Ovary (tissue), 9 donors: ENCODE results near the gene MAST4. TPM values are rescaled to one million over a fixed set of nuclear protein-coding genes. Genes with fewer than 3 reads are reported as not detected.

ENCODE experiments used
- DNase-seq, 5 donors: peaks; one replicate each; pipeline ENCODE4 v3.0.0-alpha.2; 2019 to 2020
- H3K27ac ChIP-seq, 2 donors: fragments of 200-600 bp; one replicate each; pipeline versions ENCODE4 v1.5.1 to v1.8.0; 2019 to 2022
- H3K27me3 ChIP-seq: fragments of 200-600 bp; one replicate; pipeline ENCODE4 v1.8.0; 2022
- H3K36me3 ChIP-seq: fragments of 200-600 bp; sonication (generic); one replicate; pipeline ENCODE4 v1.5.1; 2019
- H3K4me1 ChIP-seq: one replicate; pipeline ENCODE4 v1.8.1; 2013; ENCODE audit warnings: mild to moderate bottlenecking, moderate library complexity; ENCODE audit not compliant: insufficient read depth
- H3K4me3 ChIP-seq: fragments of 200-600 bp; sonication (generic); one replicate; pipeline ENCODE4 v1.5.1; 2017
- H3K9me3 ChIP-seq, 2 donors: fragments of 200-600 bp in 1 of 2; sonication (generic) in 1 of 2; one replicate each; pipeline versions ENCODE4 v1.5.1 to v1.8.1; 2013 to 2019; ENCODE audit warnings: mild to moderate bottlenecking in 1 of 2, moderate library complexity in 1 of 2
- EP300 ChIP-seq: sonication (generic); formaldehyde crosslinking; IDR thresholded peaks from one replicate; pipeline ENCODE4 v1.6.1; 2017; ENCODE audit warnings: antibody characterized with exemption
- POLR2A ChIP-seq: fragments of 450-650 bp; IDR thresholded peaks from one replicate; pipeline ENCODE4 v1.6.1; 2017; ENCODE audit warnings: antibody characterized with exemption, mild to moderate bottlenecking, moderate library complexity
- WGBS, 3 donors: extraction: QIAGEN DNeasy Blood & Tissue Kit in 1 of 3; methylation state at CpG; one replicate each; pipeline versions ENCODE4 v1.1.5 to v1.1.7; 2013 to 2017; 5-methylcytosine and 5-hydroxymethylcytosine counted together
- intact Hi-C, 4 donors: fragments of 100-400 bp; cut with DNase I; formaldehyde crosslinking; loops; one replicate each; pipeline versions ENCODE4 v1.11.0 to v1.15.1; 2022 to 2023
- polyA plus RNA-seq, 2 donors: library from polyadenylated mRNA; stranded (reverse); fragments of 200-250 nt in 1 of 2; fragments of 350-450 nt in 1 of 2; fragmentation: Illumina TruSeq in 1 of 2; extraction: RNeasy Lipid Tissue Mini Kit (QIAGEN cat#74804) in 1 of 2; gene quantifications; one replicate each; pipeline ENCODE4 v1.2.3, GENCODE V29; 2013 to 2014
- total RNA-seq, 7 donors: library from RNA; depleted of rRNA in 2 of 7; stranded (reverse); fragments of >200 nt in 2 of 7; fragmentation: NEBNext Ultra II Directional in 3 of 7; extraction: Animal tissue kit (Norgen Biotek cat#: 25700) in 3 of 7; gene quantifications; one replicate each; pipeline versions ENCODE4 v1.1.0 to v1.2.4, GENCODE V29; 2016 to 2023
- TF ChIP-seq, protein P1 (sequence below), 3 donors: fragments of 450-650 bp in 2 of 3; fragments of 200-600 bp in 1 of 3; IDR thresholded peaks; one replicate each; pipeline versions ENCODE4 v1.5.1 to v1.8.0; 2016 to 2022; ENCODE audit warnings: antibody characterized with exemption in 3 of 3, mild to moderate bottlenecking in 1 of 3
- donor health status: DM: no; HTN: no; CAD: no; lungs with moderate emphysema.
- donor health status: DM: no; HTN: no; CAD: no.
- donor health status: Bipolar disorder and iron deficiency.
- donor health status: DM: yes; HTN: yes; CAD: no.
- donor health status: DM: no; HTN: no; CAD: no.
- donor health status: DM: yes; HTN: yes; CAD: no.

Gene MAST4
- total and polyA plus RNA-seq, 9 donors: 11.6 to 86.3 (median 57.6) TPM

DNA sequence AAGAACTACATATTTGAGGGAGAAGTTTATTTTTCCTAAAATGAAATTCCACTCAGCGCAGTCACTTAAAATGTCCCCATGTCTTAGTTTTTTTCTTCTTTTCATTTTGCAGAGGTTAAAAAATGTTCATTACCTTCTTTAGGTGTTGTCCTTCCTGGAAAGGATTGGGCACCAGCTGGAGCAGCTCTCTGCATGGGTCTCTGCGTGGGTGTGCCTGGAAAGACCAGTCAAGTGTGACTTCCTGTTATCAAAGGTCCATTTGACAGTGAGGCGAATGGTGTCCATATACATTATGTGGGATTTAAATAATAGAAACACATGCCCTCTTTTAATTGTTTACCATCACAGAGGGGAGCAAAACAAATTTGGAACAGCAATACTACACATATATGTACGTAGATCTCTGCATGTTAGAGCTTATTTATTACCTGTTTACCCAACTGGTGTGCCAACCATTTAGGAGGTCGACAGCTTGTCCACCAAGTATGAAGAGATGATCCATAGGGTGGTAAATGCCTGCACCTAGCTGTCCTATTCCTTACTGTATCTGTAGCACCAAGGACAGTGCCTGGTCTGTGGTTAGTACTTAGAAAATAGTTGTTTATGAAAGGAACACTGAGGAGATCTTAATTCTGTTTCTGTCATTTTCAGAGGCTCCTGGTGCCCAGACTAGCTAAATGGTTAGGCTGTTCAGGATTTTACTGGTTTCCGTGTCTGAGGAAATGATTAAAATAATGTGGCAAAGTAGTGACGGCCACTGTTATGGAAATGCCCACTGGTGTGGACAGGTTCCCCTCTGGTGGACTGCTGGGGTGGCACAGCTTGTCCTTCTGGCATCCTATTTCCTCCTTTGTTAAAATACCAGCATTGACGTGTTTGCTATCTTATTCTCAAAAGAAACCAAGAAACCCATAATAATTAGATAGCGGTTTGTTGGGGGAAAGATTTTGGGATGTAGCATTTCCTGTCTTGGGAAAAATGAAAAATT, 200.4 kb downstream of the MAST4 start:
- H3K4me1 ChIP-seq: no peaks in the 10 kb centered on the region
- intact Hi-C loops: no loop called here

GRCh38 chr5:66802941-66803340, 206.7 kb downstream of the MAST4 start:
- Histone ChIP-seq H3K9me3 (no peaks in the 10 kb centered on the region), H3K36me3 (no peaks in the 10 kb centered on the region), H3K4me3 (no peak overlapping the region), H3K27ac (no peak overlapping the region), H3K27me3 (no peaks in the 10 kb centered on the region), H3K4me1 (no peaks in the 10 kb centered on the region)
- DNase-seq: no peak
- intact Hi-C loops: loop anchor here in 1 of 4 donors (10.0 kb wide), 1 partner anchor 352 kb away; no protein-coding TSS in a partner anchor
- 87 to 92% (median 89%) methylated on average over 3 of the region's 3 CpGs for WGBS, 3 donors
- no peak for TF ChIP-seq POLR2A
- no peak for TF ChIP-seq EP300
- TF ChIP-seq, protein P1, sequence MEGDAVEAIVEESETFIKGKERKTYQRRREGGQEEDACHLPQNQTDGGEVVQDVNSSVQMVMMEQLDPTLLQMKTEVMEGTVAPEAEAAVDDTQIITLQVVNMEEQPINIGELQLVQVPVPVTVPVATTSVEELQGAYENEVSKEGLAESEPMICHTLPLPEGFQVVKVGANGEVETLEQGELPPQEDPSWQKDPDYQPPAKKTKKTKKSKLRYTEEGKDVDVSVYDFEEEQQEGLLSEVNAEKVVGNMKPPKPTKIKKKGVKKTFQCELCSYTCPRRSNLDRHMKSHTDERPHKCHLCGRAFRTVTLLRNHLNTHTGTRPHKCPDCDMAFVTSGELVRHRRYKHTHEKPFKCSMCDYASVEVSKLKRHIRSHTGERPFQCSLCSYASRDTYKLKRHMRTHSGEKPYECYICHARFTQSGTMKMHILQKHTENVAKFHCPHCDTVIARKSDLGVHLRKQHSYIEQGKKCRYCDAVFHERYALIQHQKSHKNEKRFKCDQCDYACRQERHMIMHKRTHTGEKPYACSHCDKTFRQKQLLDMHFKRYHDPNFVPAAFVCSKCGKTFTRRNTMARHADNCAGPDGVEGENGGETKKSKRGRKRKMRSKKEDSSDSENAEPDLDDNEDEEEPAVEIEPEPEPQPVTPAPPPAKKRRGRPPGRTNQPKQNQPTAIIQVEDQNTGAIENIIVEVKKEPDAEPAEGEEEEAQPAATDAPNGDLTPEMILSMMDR (IDR thresholded peaks at IDR 0.05): no peak

More for the DNA sequence above, 200.4 kb downstream of the MAST4 start:
- Histone ChIP-seq H3K36me3 (no peaks in the 10 kb centered on the region), H3K4me3 (no peak overlapping the region), H3K9me3 (no peaks in the 10 kb centered on the region), H3K27me3 (no peaks in the 10 kb centered on the region), H3K27ac (no peak overlapping the region)
- TF ChIP-seq EP300 (no peak), POLR2A (no peak)
- TF ChIP-seq, protein P1 (IDR thresholded peaks at IDR 0.05): no peak
- 81 to 87% (median 82%) methylated on average over 9 of the region's 9 CpGs for WGBS, 3 donors
- DNase-seq: no peak

DNA sequence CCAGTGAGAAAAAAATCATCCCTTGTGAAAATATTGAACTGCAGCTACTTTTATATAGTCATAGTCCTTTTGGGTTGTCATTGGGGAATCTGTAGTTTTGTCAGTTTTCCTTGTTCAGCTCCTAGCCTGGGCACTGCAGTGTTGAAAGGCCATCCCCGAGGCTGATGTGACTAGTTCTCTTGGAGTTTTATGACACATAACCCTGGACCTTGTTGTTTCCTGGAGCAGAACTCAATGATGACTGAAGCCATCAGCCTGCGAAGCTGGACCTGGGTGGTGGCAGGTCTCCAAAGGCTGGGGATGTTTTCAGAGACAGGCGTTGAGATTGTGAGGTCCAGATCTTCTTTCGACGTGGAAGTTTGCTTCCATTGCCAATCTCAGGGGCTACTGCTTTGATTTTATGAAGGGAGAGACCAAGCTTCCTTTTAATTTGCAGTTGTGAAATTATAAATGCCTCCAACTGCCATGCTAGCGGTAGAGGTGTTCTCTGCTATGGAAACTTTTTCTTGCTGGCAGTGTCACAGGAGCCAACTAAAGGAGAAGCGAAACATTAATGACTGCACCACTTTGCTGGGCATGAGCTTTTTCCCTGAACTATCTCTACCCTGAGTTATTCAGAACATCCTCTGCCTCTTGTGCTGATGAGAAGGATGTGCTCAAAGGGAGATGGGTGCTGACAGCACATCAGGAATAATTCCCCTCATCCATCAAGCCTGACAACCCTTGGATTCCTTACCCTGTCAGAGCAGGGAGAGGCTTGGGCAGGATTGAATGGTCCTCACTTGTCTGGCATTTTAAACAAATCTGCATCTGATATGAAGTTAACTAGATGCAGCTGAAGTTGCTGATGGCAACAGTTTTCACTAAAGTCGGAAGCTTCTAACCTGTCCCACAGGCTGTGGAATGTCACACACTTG, 209.6 kb downstream of the MAST4 start:
- Histone ChIP-seq H3K27ac (no peak overlapping the region), H3K4me3 (no peak overlapping the region), H3K9me3 (no peaks in the 10 kb centered on the region), H3K27me3 (no peaks in the 10 kb centered on the region), H3K36me3 (no peaks in the 10 kb centered on the region), H3K4me1 (no peaks in the 10 kb centered on the region)
- TF ChIP-seq, protein P1 (IDR thresholded peaks at IDR 0.05): no peak
- TF ChIP-seq EP300 (no peak), POLR2A (no peak)
- intact Hi-C loops: loop anchor here in 1 of 4 donors (10.0 kb wide), 1 partner anchor 349 kb away; no protein-coding TSS in a partner anchor
- no peak for DNase-seq
- 88 to 94% (median 91%) methylated on average over 8 of the region's 8 CpGs for WGBS, 3 donors

DNA sequence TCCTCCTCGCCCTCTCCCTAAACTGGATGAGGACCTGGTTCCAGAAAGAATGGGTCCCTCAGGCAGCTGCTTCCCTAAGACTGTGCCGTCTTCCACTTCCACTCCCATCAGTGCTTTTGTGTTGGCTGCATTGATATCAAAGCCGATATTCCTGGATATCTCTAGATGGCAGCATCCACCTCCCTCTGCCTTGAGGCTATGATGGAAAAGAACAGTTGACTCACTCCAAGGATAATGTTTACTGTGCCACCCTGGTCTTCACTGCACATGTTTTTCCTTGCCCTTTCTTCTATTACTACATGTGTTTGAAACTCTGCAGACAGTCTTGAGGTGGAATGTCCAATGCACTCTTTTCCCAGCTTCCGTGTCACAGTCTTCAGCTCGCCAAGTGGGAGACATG, 211.6 kb downstream of the MAST4 start:
- Histone ChIP-seq H3K36me3 (no peaks in the 10 kb centered on the region), H3K4me3 (no peak overlapping the region), H3K27ac (no peak overlapping the region), H3K9me3 (no peaks in the 10 kb centered on the region), H3K27me3 (no peaks in the 10 kb centered on the region), H3K4me1 (no peaks in the 10 kb centered on the region)
- TF ChIP-seq POLR2A: no peak
- TF ChIP-seq EP300: no peak
- TF ChIP-seq, protein P1 (IDR thresholded peaks at IDR 0.05): no peak
- intact Hi-C loops: loop anchor here in 1 of 4 donors (10.0 kb wide), 1 partner anchor 347 kb away; no protein-coding TSS in a partner anchor
- 70 to 73% (median 71%) methylated on average over 5 of the region's 5 CpGs for WGBS, 3 donors
- no peak for DNase-seq
